HepG2 (cell line): ENCODE results near the gene LENEP. TPM values are rescaled to one million over a fixed set of nuclear protein-coding genes. Genes with fewer than 3 reads are reported as not detected.

Source experiments
- BCL6 ChIP-seq: IDR thresholded peaks from 2 replicates; pipeline ENCODE4 v1.6.1; 2016; ENCODE audit warnings: missing genetic modification reagents, missing compliant biosample characterization
- EED ChIP-seq: sonication (generic); formaldehyde crosslinking; IDR thresholded peaks from 2 replicates; pipeline ENCODE4 v1.5.0; 2020; ENCODE audit warnings: mild to moderate bottlenecking, missing genetic modification reagents
- FOXJ3 ChIP-seq: sonication (generic); formaldehyde crosslinking; IDR thresholded peaks from 2 replicates; pipeline ENCODE4 v1.4.0; 2020; ENCODE audit warnings: missing genetic modification reagents, mild to moderate bottlenecking, borderline replicate concordance
- ISX ChIP-seq: sonication (generic); formaldehyde crosslinking; conservative IDR thresholded peaks from 2 replicates; pipeline ENCODE4 v1.5.0; 2020; ENCODE audit warnings: missing genetic modification reagents
- KLF11 ChIP-seq: IDR thresholded peaks from 2 replicates; pipeline ENCODE4 v1.6.1; 2016; ENCODE audit warnings: missing compliant biosample characterization
- LCORL ChIP-seq, 2 experiments: fragments of 450-650 bp in 1 of 2; sonication (generic) in 1 of 2; formaldehyde crosslinking in 1 of 2; IDR thresholded peaks; 2 replicates each; pipeline versions ENCODE4 v1.5.0 to v1.6.1; 2017 to 2020; ENCODE audit warnings: antibody characterized with exemption in 1 of 2, missing genetic modification reagents in 1 of 2
- MXD4 ChIP-seq: IDR thresholded peaks from 2 replicates; pipeline ENCODE4 v1.6.1; 2016; ENCODE audit warnings: mild to moderate bottlenecking, missing biosample characterization, missing genetic modification reagents
- NFE2 ChIP-seq: sonication (generic); formaldehyde crosslinking; IDR thresholded peaks from 2 replicates; pipeline ENCODE4 v1.4.0; 2020; ENCODE audit warnings: missing genetic modification reagents
- PRDM10 ChIP-seq: sonication (generic); formaldehyde crosslinking; IDR thresholded peaks from 2 replicates; pipeline ENCODE4 v1.4.0; 2020; ENCODE audit warnings: low read depth, missing genetic modification reagents
- PRDM4 ChIP-seq: sonication (generic); formaldehyde crosslinking; IDR thresholded peaks from 2 replicates; pipeline ENCODE4 v1.9.0; 2021; ENCODE audit warnings: missing genetic modification reagents, borderline replicate concordance
- RNF2 ChIP-seq: fragments of 450-650 bp; conservative IDR thresholded peaks from 2 replicates; pipeline ENCODE4 v1.6.1; 2016; ENCODE audit warnings: low read depth
- SCMH1 ChIP-seq: sonication (generic); formaldehyde crosslinking; IDR thresholded peaks from 2 replicates; pipeline ENCODE4 v1.9.0; 2021; ENCODE audit warnings: missing genetic modification reagents, mild to moderate bottlenecking, borderline replicate concordance
- STAT5B ChIP-seq: sonication (generic); formaldehyde crosslinking; IDR thresholded peaks from 2 replicates; pipeline ENCODE4 v1.4.0; 2020; ENCODE audit warnings: missing genetic modification reagents
- TRIM22 ChIP-seq: fragments of 450-650 bp; IDR thresholded peaks from 2 replicates; pipeline ENCODE4 v1.6.1; 2017
- ZBTB3 ChIP-seq: sonication (generic); formaldehyde crosslinking; IDR thresholded peaks from 2 replicates; pipeline ENCODE4 v1.4.0; 2020; ENCODE audit warnings: low read depth, mild to moderate bottlenecking, moderate library complexity, missing genetic modification reagents, borderline replicate concordance
- ZNF292 ChIP-seq: sonication (generic); formaldehyde crosslinking; IDR thresholded peaks from 2 replicates; pipeline ENCODE4 v1.8.1; 2022; ENCODE audit warnings: mild to moderate bottlenecking, low read depth, missing genetic modification reagents, borderline replicate concordance
- ZNF30 ChIP-seq: sonication (generic); formaldehyde crosslinking; IDR thresholded peaks from 2 replicates; pipeline ENCODE4 v1.5.0; 2020; ENCODE audit warnings: mild to moderate bottlenecking, missing genetic modification reagents
- ZNF34 ChIP-seq: sonication (generic); formaldehyde crosslinking; IDR thresholded peaks from 2 replicates; pipeline ENCODE4 v1.4.0; 2020; ENCODE audit warnings: mild to moderate bottlenecking, missing genetic modification reagents, borderline replicate concordance
- ZNF460 ChIP-seq: sonication (generic); formaldehyde crosslinking; IDR thresholded peaks from 2 replicates; pipeline ENCODE4 v1.5.1; 2020; ENCODE audit warnings: missing genetic modification reagents, mild to moderate bottlenecking, borderline replicate concordance
- ZNF501 ChIP-seq: sonication (generic); formaldehyde crosslinking; IDR thresholded peaks from 2 replicates; pipeline ENCODE4 v1.5.1; 2020; ENCODE audit warnings: mild to moderate bottlenecking, moderate library complexity, missing genetic modification reagents
- polyA plus RNA-seq, 8 experiments: library from polyadenylated mRNA; depleted of rRNA in 3 of 8; stranded (reverse) in 7 of 8; unstranded in 1 of 8; fragments of >200 nt; fragmentation: Illumina TruSeq in 4 of 8; extraction: Trizol in 4 of 8; gene quantifications; 2 replicates each; pipeline versions ENCODE4 v1.2.1 to v1.2.3, GENCODE V29; 2011 to 2016; ENCODE audit warnings: low read depth in 4 of 8, missing spikeins in 1 of 8, mixed read lengths in 1 of 8; ENCODE audit not compliant: insufficient read depth in 1 of 8
- total RNA-seq, 5 experiments: library from RNA; depleted of rRNA; stranded (reverse); fragments of >200 nt; fragmentation: Illumina TruSeq; extraction: Trizol; gene quantifications; 2 replicates each; pipeline ENCODE4 v1.2.3, GENCODE V29; 2016; ENCODE audit warnings: low read depth in 1 of 5

LENEP gene
- total and polyA plus RNA-seq, 2 of the 13 experiments (the other 11 are each of a cell fraction or from before 2014, with no cell fraction given), result 0.29 TPM; not detected in 1

- TF ChIP-seq MXD4 (CRISPR knock-in tag), result no peak
- TF ChIP-seq ZNF292 (CRISPR knock-in tag), result no peak
- no peak for TF ChIP-seq ZNF501 (CRISPR knock-in tag)
- TF ChIP-seq BCL6 (CRISPR knock-in tag), result no peak
- TF ChIP-seq PRDM10 (CRISPR knock-in tag), result 0 out of 2 replicates have a peak, but pooled peaks have one; percentile 33
- TF ChIP-seq FOXJ3 (CRISPR knock-in tag), result no peak
- no peak for TF ChIP-seq ZNF460
- TF ChIP-seq KLF11, result peak; percentile 55; the same call in 1 of the 2 replicates
- no peak for TF ChIP-seq LCORL (IDR thresholded peaks at IDR 0.05)
- TF ChIP-seq LCORL (CRISPR knock-in tag; IDR thresholded peaks at IDR 0.05), result peak; percentile 61
- TF ChIP-seq PRDM4 (CRISPR knock-in tag), result no peak
- TF ChIP-seq NFE2 (CRISPR knock-in tag), result no peak
- no peak for TF ChIP-seq SCMH1 (CRISPR knock-in tag)
- TF ChIP-seq ISX, result no peak
- no peak for TF ChIP-seq RNF2
- no peak for TF ChIP-seq EED (CRISPR knock-in tag)
- TF ChIP-seq ZNF30 (CRISPR knock-in tag), result no peak
- 0 out of 2 replicates have a peak, but pooled peaks have one; percentile 11 for TF ChIP-seq ZBTB3
- no peak for TF ChIP-seq ZNF34 (CRISPR knock-in tag)
- no peak for TF ChIP-seq STAT5B (CRISPR knock-in tag)
- TF ChIP-seq TRIM22, result no peak
Observed at GRCh38 chr1:154999571-155000410, 6.4 kb downstream of the LENEP start (continued).
